ENCODE results near the gene BACE2.
A peak's percentile ranks its signal among the peaks of the same experiment; 100 is the strongest.

BACE2 gene

DNA sequence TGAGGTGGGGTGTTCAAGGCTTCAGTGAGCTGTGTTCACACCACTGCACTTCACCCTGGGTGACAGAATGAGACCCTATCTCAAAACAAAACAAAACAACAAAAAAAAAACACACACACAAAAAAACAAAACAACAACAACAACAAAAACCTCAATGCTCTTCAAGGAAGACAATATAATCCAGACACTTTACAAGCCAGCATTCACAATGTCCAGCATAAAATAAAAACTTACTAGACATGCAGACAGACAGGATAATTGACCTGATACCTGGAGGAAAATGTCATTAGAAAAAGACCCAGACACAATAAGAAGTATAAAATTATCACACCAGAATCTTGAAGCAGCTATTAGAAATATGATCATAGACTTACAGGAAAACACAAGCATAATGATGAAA lies 39.0 kb upstream of the BACE2 start:
- CTCF ChIA-PET = interaction anchor here (0.7 to 1.9 kb wide), 4 partner anchors 8 to 42 kb away, joined by 3 to 7 read pairs (median 4); no protein-coding TSS in a partner anchor
- TF ChIP-seq, protein P1, sequence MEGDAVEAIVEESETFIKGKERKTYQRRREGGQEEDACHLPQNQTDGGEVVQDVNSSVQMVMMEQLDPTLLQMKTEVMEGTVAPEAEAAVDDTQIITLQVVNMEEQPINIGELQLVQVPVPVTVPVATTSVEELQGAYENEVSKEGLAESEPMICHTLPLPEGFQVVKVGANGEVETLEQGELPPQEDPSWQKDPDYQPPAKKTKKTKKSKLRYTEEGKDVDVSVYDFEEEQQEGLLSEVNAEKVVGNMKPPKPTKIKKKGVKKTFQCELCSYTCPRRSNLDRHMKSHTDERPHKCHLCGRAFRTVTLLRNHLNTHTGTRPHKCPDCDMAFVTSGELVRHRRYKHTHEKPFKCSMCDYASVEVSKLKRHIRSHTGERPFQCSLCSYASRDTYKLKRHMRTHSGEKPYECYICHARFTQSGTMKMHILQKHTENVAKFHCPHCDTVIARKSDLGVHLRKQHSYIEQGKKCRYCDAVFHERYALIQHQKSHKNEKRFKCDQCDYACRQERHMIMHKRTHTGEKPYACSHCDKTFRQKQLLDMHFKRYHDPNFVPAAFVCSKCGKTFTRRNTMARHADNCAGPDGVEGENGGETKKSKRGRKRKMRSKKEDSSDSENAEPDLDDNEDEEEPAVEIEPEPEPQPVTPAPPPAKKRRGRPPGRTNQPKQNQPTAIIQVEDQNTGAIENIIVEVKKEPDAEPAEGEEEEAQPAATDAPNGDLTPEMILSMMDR (IDR thresholded peaks at IDR 0.05; ENCODE audit: insufficient read depth, low read length, missing control alignments) = no peak
- DNase-seq (ENCODE audit: low read depth, low spot score) = no peak

DNA sequence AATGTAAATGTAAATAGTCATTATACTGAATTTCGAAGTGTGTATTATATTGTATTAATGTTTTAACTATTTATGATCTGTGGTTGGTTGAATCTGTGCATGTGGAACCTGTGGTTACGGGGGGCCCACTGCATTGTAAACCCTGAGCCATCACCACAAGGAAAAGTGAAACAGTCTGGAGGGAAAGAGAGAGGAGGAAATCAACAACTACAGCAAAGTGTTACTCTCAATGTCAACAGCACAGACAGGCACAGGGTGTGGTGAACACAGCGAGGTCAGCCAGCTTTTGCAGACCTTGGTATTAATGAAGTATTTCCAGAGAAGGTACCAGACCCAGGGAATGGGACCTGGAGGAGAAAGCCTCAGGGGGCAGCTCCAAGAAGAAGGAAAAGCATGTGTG lies 37.1 kb upstream of the BACE2 start:
- TF ChIP-seq, protein P1 (IDR thresholded peaks at IDR 0.05; ENCODE audit: insufficient read depth, low read length, missing control alignments) = no peak
- H3K4me3 ChIP-seq (ENCODE audit: low read depth, low read length) = no peak overlapping the region
- no peak for DNase-seq (ENCODE audit: low read depth, low spot score)
- ChIA-PET POLR2A (no interaction called here), CTCF (interaction anchor here (1.4 to 9.5 kb wide), 2 partner anchors 9 to 18 kb away, joined by 5 to 148 read pairs; no protein-coding TSS in a partner anchor)

More for the DNA sequence above, 39.0 kb upstream of the BACE2 start:
- POLR2A ChIA-PET = no interaction called here
- H3K4me3 ChIP-seq (ENCODE audit: low read depth, low read length) = no peak overlapping the region

DNA sequence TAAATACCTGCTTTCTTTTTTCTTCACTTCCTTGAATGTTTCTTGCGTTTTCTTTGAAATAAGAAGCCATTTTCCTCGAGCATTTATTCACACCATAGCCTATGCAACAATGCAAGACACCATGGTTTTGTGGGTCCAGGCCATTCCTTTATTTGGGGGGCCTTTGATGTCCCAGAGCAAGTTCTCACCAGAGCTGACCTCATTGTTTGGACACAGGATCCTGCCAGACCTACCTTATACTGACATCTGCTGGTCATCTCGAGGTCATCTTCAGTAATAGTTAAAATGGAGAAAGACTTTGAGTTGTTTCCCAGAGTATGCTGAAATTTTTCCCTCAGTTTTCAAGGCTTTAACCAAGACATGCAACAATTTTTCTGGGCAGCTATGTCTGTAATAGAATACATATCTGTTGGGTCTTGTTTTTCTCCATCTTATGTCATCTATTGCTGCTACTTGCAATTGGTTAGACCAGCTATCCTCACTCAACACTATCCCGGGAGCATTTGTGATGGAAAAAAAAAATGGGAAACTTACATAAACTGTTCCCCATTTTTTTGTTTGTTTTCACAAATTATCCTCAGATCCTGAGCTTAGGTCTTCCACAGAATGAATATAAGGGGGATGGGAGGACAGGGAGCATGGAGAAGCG lies 34.0 kb upstream of the BACE2 start:
- H3K4me3 ChIP-seq (ENCODE audit: low read depth, low read length) = no peak overlapping the region
- ChIA-PET POLR2A (interaction anchor here (1.4 kb wide), 1 partner anchor 11 kb away, joined by 3 read pairs; no protein-coding TSS in a partner anchor), CTCF (interaction anchor here (0.7 to 9.5 kb wide), 22 partner anchors 7 to 1346 kb away, joined by 3 to 148 read pairs (median 5); no protein-coding TSS in a partner anchor)
- no peak for DNase-seq (ENCODE audit: low read depth, low spot score)
- TF ChIP-seq, protein P1 (IDR thresholded peaks at IDR 0.05; ENCODE audit: insufficient read depth, low read length, missing control alignments) = peak; percentile 60

DNA sequence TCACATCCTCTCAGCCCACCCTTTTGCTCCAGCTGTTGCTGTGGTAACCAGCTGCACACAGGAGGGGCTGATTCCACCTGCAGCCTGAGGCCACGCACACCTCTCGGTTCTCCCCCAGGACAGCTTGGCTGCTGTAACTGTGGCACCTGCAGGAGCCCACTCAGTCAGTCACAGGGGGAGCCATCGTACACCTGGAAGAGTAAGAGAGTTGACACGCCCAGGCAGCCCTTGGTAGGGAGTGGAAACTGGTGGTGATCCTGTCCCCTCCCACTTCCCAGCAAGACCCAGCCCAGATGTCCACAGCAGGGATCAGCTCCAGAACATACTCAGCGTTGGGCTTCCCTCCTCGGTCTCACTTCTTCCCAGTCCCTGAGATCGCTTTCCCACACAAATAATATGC lies 32.2 kb upstream of the BACE2 start:
- H3K4me3 ChIP-seq (ENCODE audit: low read depth, low read length) = no peak overlapping the region
- ChIA-PET POLR2A (no interaction called here), CTCF (interaction anchor here (0.8 to 9.5 kb wide), 6 partner anchors 11 to 992 kb away, joined by 3 to 148 read pairs (median 4); no protein-coding TSS in a partner anchor)
- DNase-seq (ENCODE audit: low read depth, low spot score) = no peak
- TF ChIP-seq, protein P1 (IDR thresholded peaks at IDR 0.05; ENCODE audit: insufficient read depth, low read length, missing control alignments) = no peak

DNA sequence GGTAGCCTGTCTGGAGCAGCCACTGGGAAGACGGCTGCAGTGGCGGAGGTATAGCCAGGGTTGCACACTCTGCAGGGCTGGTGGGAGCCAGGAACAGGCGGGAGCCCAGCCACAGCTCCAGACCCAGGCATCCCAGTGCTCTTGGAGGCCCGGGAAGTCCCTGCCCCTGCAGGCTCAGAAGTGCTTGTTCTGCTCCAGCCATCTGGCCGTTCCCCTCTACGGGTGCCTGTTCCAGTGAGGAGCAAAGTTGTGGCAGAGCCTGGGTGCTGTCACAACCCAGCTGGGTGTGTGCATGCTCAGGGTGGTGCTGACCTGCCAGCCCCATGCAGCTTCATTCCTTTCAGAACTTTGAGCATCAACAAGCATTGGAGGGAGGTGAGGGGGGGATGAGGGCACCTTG lies 31.7 kb upstream of the BACE2 start:
- TF ChIP-seq, protein P1 (IDR thresholded peaks at IDR 0.05; ENCODE audit: insufficient read depth, low read length, missing control alignments) = no peak
- ChIA-PET CTCF (interaction anchor here (0.8 to 9.5 kb wide), 5 partner anchors 14 to 993 kb away, joined by 3 to 148 read pairs (median 4); no protein-coding TSS in a partner anchor), POLR2A (no interaction called here)
- no peak for DNase-seq (ENCODE audit: low read depth, low spot score)
- H3K4me3 ChIP-seq (ENCODE audit: low read depth, low read length) = no peak overlapping the region

DNA sequence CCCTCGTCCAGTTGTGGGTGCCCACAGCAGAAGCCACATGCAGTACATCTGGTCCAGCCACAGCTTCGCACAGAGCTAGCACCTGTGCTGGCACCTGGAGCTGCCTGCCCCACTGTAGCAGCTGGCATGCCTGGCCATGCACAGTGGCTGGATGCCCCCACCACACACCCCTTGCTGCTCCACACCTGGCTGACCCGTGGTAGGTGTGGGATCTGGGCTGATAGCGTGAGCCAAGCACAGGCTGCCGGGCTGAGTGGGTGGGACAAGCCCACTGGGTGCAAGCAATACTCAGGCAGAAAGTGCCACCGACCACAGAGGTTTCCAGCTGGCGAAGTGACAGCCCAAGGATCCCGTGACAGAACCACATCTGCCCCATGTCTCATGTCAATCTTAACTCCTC lies 30.6 kb upstream of the BACE2 start:
- ChIA-PET POLR2A (no interaction called here), CTCF (interaction anchor here (1.2 to 9.5 kb wide), 4 partner anchors 9 to 31 kb away, joined by 3 to 148 read pairs (median 6); no protein-coding TSS in a partner anchor)

More for the DNA sequence above, 30.6 kb upstream of the BACE2 start:
- DNase-seq (ENCODE audit: low read depth, low spot score) = no peak
- no peak overlapping the region for H3K4me3 ChIP-seq (ENCODE audit: low read depth, low read length)
- TF ChIP-seq, protein P1 (IDR thresholded peaks at IDR 0.05; ENCODE audit: insufficient read depth, low read length, missing control alignments) = no peak
